HepG2 (cell line): ENCODE measurements around the gene SMURF1. TPM values are rescaled to one million over a fixed set of nuclear protein-coding genes. Genes with fewer than 3 reads are reported as not detected.

Source experiments
- ATAC-seq: fragments of 200-7000 bp; cut with Tn5 transposase; 3 replicates; pipeline ENCODE4 v1.9.1; 2020; ENCODE audit warnings: mild to moderate bottlenecking, moderate library complexity
- BruUV-seq: library from RNA; stranded (reverse); fragments of 400-500 nt; replicated peaks from 2 replicates; lab custom pipeline; 2021; lab: Mats Ljungman, UMichigan
- CTCF ChIA-PET: fragments of 300-600 bp; formaldehyde crosslinking; extraction: SDS; loops from one replicate; lab custom pipeline; 2021; ENCODE audit warnings: low total read pairs, inconsistent platforms, low intra/inter-chr PET ratio; lab: Yijun Ruan, JAX
- POLR2A ChIA-PET: fragments of 350-600 bp; sonication (Branson Sonifier 250); formaldehyde crosslinking; loops from one replicate; lab custom pipeline; 2020; ENCODE audit warnings: antibody characterized with exemption, inconsistent platforms; lab: Yijun Ruan, JAX
- DNase-seq: peaks from one replicate; pipeline ENCODE4 v3.0.0-alpha.2; 2015; ENCODE audit warnings: low spot score
- FAIRE-seq: peaks from 3 replicates; lab custom pipeline; 2011; peaks lifted over from hg19 to GRCh38; lab: Jason Lieb, UNC
- H2AFZ ChIP-seq: one replicate; pipeline ENCODE4 v1.6.1; 2011; ENCODE audit warnings: low read length, inconsistent platforms
- H3K27ac ChIP-seq: fragments of 300-600 bp; 3 replicates; pipeline ENCODE4 v1.8.0; 2011; ENCODE audit warnings: mixed run types, mild to moderate bottlenecking, mixed read lengths, low read length, inconsistent platforms; ENCODE audit not compliant: insufficient read depth; ENCODE audit errors: extremely low read length
- H3K27me3 ChIP-seq, 2 experiments: fragments of 200-600 bp in 1 of 2; 2 replicates in 1 of 2; 3 replicates in 1 of 2; pipeline versions ENCODE4 v1.6.0 to v1.8.0; 2011; ENCODE audit warnings: low read length in 2 of 2, mild to moderate bottlenecking in 2 of 2, moderate library complexity in 2 of 2, inconsistent platforms in 1 of 2; ENCODE audit not compliant: insufficient read depth in 2 of 2, control insufficient read depth in 1 of 2
- H3K36me3 ChIP-seq, 2 experiments: fragments of 200-600 bp in 1 of 2; replicated peaks in 1 of 2; 2 replicates in 1 of 2; 3 replicates in 1 of 2; pipeline versions ENCODE4 v1.5.1 to v1.8.0; 2011; ENCODE audit warnings: low read length in 2 of 2, inconsistent platforms in 1 of 2; ENCODE audit not compliant: insufficient read depth in 2 of 2, control insufficient read depth in 1 of 2
- H3K4me1 ChIP-seq: 2 replicates; pipeline ENCODE4 v1.5.1; 2012; ENCODE audit warnings: low read length, inconsistent platforms; ENCODE audit not compliant: insufficient read depth
- H3K4me2 ChIP-seq: 2 replicates; pipeline ENCODE4 v1.6.0; 2011; ENCODE audit warnings: low read depth, low read length, inconsistent platforms
- H3K4me3 ChIP-seq, 3 experiments: fragments of 200-600 bp in 1 of 3; sonication (generic), shearing (Covaris generic) in 1 of 3; replicated peaks in 1 of 3; 2 replicates each; pipeline ENCODE4 v1.5.1; 2011 to 2016; ENCODE audit warnings: low read length in 3 of 3, inconsistent platforms in 2 of 3, low read depth in 2 of 3, mild to moderate bottlenecking in 2 of 3, control low read depth in 1 of 3, mixed read lengths in 1 of 3; ENCODE audit not compliant: insufficient read depth in 1 of 3
- H3K79me2 ChIP-seq: one replicate; pipeline ENCODE4 v1.6.1; 2011; ENCODE audit warnings: low read length, inconsistent platforms; ENCODE audit not compliant: insufficient read depth
- H3K9ac ChIP-seq: 2 replicates; pipeline ENCODE4 v1.6.0; 2011; ENCODE audit warnings: mild to moderate bottlenecking, low read depth, low read length, inconsistent platforms; ENCODE audit not compliant: insufficient read depth
- H3K9me3 ChIP-seq: 2 replicates; pipeline ENCODE4 v1.5.1; 2012; ENCODE audit warnings: mild to moderate bottlenecking, low read length
- H4K20me1 ChIP-seq: 2 replicates; pipeline ENCODE4 v1.6.0; 2011; ENCODE audit warnings: inconsistent platforms, mild to moderate bottlenecking, low read length, moderate library complexity; ENCODE audit not compliant: insufficient read depth
- HDAC2 ChIP-seq: sonication (generic); formaldehyde crosslinking; IDR thresholded peaks from 2 replicates; pipeline ENCODE4 v1.4.0; 2020; ENCODE audit warnings: missing genetic modification reagents
- HOXA5 ChIP-seq: sonication (generic); formaldehyde crosslinking; IDR thresholded peaks from 2 replicates; pipeline ENCODE4 v1.4.0; 2020; ENCODE audit warnings: missing genetic modification reagents
- LCORL ChIP-seq, 2 experiments: fragments of 450-650 bp in 1 of 2; sonication (generic) in 1 of 2; formaldehyde crosslinking in 1 of 2; IDR thresholded peaks; 2 replicates each; pipeline versions ENCODE4 v1.5.0 to v1.6.1; 2017 to 2020; ENCODE audit warnings: antibody characterized with exemption in 1 of 2, missing genetic modification reagents in 1 of 2
- MEIS2 ChIP-seq: sonication (generic); formaldehyde crosslinking; IDR thresholded peaks from 2 replicates; pipeline ENCODE4 v1.9.0; 2021; ENCODE audit warnings: mild to moderate bottlenecking, missing genetic modification reagents
- RBAK ChIP-seq: sonication (generic); formaldehyde crosslinking; IDR thresholded peaks from 2 replicates; pipeline ENCODE4 v1.5.1; 2020; ENCODE audit warnings: mild to moderate bottlenecking, missing genetic modification reagents
- RXRA ChIP-seq: sonication (generic); formaldehyde crosslinking; IDR thresholded peaks from 2 replicates; pipeline ENCODE4 v1.5.1; 2020; ENCODE audit warnings: missing genetic modification reagents
- SRSF9 ChIP-seq: fragments of 200-400 bp; formaldehyde crosslinking; IDR thresholded peaks from 2 replicates; pipeline ENCODE4 v1.6.1; 2018; ENCODE audit warnings: borderline replicate concordance, mild to moderate bottlenecking, low read depth, low read length; ENCODE audit not compliant: insufficient read depth, poor library complexity, severe bottlenecking
- TBX2 ChIP-seq: sonication (generic); formaldehyde crosslinking; IDR thresholded peaks from 2 replicates; pipeline ENCODE4 v1.5.0; 2020; ENCODE audit warnings: missing genetic modification reagents, mild to moderate bottlenecking, borderline replicate concordance
- TEAD3 ChIP-seq: optimal IDR thresholded peaks from 2 replicates; pipeline ENCODE3; 2016; ENCODE audit warnings: borderline replicate concordance
- TEF ChIP-seq: sonication (generic); formaldehyde crosslinking; IDR thresholded peaks from 2 replicates; pipeline ENCODE4 v1.5.0; 2020; ENCODE audit warnings: missing genetic modification reagents
- TRIM22 ChIP-seq: fragments of 450-650 bp; IDR thresholded peaks from 2 replicates; pipeline ENCODE4 v1.6.1; 2017
- ZNF138 ChIP-seq: sonication (generic); formaldehyde crosslinking; IDR thresholded peaks from 2 replicates; pipeline ENCODE4 v1.5.0; 2020; ENCODE audit warnings: mild to moderate bottlenecking, low read depth, missing genetic modification reagents
- ZNF230 ChIP-seq: sonication (generic); formaldehyde crosslinking; IDR thresholded peaks from 2 replicates; pipeline ENCODE4 v1.4.0; 2020; ENCODE audit warnings: mild to moderate bottlenecking, missing genetic modification reagents
- ZNF501 ChIP-seq: sonication (generic); formaldehyde crosslinking; IDR thresholded peaks from 2 replicates; pipeline ENCODE4 v1.5.1; 2020; ENCODE audit warnings: mild to moderate bottlenecking, moderate library complexity, missing genetic modification reagents
- ZNF558 ChIP-seq: sonication (generic); formaldehyde crosslinking; IDR thresholded peaks from 2 replicates; pipeline ENCODE4 v1.9.0; 2022; ENCODE audit warnings: mild to moderate bottlenecking, missing genetic modification reagents, borderline replicate concordance
- ZNF605 ChIP-seq: sonication (generic); formaldehyde crosslinking; IDR thresholded peaks from 2 replicates; pipeline ENCODE4 v1.8.0; 2022; ENCODE audit warnings: mild to moderate bottlenecking, missing genetic modification reagents
- ZNF841 ChIP-seq: sonication (generic); formaldehyde crosslinking; IDR thresholded peaks from 2 replicates; pipeline ENCODE4 v1.8.1; 2023; ENCODE audit warnings: missing genetic modification reagents, borderline replicate concordance
- ZSCAN12 ChIP-seq: sonication (generic); formaldehyde crosslinking; IDR thresholded peaks from 2 replicates; pipeline ENCODE4 v1.9.0; 2021; ENCODE audit warnings: mild to moderate bottlenecking, missing genetic modification reagents
- WGBS: methylation state at CpG from one replicate; pipeline ENCODE4 v1.1.6; 2017; ENCODE audit warnings: low lambda C conversion rate; 5-methylcytosine and 5-hydroxymethylcytosine counted together
- in situ Hi-C: cut with HindIII; loops from 2 replicates; pipeline ENCODE4 v1.10.0; 2017; ENCODE audit warnings: low pct_unique_long_range_greater_than_20kb; ENCODE audit not compliant: extremely low pct_ligation_motif_present
- intact Hi-C: fragments of 100-400 bp; cut with micrococcal nuclease; formaldehyde crosslinking; loops from one replicate; pipeline ENCODE4 v1.10.0; 2022; ENCODE audit not compliant: unreplicated experiment
- polyA plus RNA-seq, 8 experiments: library from polyadenylated mRNA; depleted of rRNA in 3 of 8; stranded (reverse) in 7 of 8; unstranded in 1 of 8; fragments of >200 nt; fragmentation: Illumina TruSeq in 4 of 8; extraction: Trizol in 4 of 8; gene quantifications; 2 replicates each; pipeline versions ENCODE4 v1.2.1 to v1.2.3, GENCODE V29; 2011 to 2016; ENCODE audit warnings: low read depth in 4 of 8, missing spikeins in 1 of 8, mixed read lengths in 1 of 8; ENCODE audit not compliant: insufficient read depth in 1 of 8
- total RNA-seq, 5 experiments: library from RNA; depleted of rRNA; stranded (reverse); fragments of >200 nt; fragmentation: Illumina TruSeq; extraction: Trizol; gene quantifications; 2 replicates each; pipeline ENCODE4 v1.2.3, GENCODE V29; 2016; ENCODE audit warnings: low read depth in 1 of 5
- TF ChIP-seq, protein P1 (sequence below): sonication (generic); formaldehyde crosslinking; IDR thresholded peaks from 2 replicates; pipeline ENCODE4 v1.5.0; 2020; ENCODE audit warnings: mild to moderate bottlenecking, low read depth, missing genetic modification reagents, borderline replicate concordance
- TF ChIP-seq, protein P2 (sequence below): IDR thresholded peaks from 2 replicates; pipeline ENCODE4 v1.6.1; 2016; ENCODE audit warnings: control low read depth

The SMURF1 gene
- total and polyA plus RNA-seq, 2 of the 13 experiments (the other 11 are each of a cell fraction or from before 2014, with no cell fraction given) = 8.3 to 11.1 TPM

DNA sequence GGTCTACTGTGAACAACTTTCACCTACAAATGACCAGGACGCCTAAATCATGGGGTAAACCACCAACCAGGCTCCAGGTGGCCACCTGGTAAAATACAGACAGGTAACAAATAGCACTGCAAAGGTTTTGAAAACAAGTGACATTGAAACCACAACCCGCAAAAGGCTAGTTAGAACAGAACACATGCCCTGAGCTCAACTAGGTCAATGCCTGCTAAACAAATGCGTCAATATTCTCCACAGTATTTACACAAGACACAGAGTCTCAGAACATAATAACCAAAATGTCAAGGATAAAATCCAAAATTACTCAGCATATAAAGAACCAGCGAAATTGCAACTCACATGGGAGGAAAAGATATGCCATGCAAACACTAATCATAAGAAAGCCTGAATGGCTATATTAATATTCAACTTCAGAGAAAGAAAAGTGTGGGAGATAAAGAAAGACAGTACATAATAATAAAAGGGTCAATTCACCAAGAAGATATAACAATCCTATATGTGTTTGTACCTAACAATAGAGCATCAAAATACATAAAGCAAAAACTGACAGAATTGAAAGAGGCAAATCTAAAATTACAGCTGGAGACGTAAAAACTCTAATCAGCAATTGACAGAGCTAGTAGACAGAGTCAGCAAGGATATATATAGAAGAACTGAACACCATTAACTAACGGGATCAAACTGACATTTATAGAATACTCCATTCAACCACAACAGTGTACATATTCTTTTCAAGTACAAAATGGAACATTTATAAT, 47.6 kb downstream of the SMURF1 start (continued):
- TF ChIP-seq RBAK (CRISPR knock-in tag) (peak; percentile 86), LCORL (IDR thresholded peaks at IDR 0.05) (no peak), LCORL (CRISPR knock-in tag; IDR thresholded peaks at IDR 0.05) (0 out of 2 replicates have a peak, but pooled peaks have one; percentile 19), ZNF138 (CRISPR knock-in tag) (no peak), TEF (no peak)

GRCh38 chr7:99095698-99096097, 48.2 kb downstream of the SMURF1 start:
- intact Hi-C loops (loop anchor here (5.0 kb wide), 2 partner anchors 47 to 117 kb away; partner anchors contain the start of gene SMURF1), in situ Hi-C loops (loop anchor here (5.0 kb wide), 1 partner anchor 47 kb away; the partner anchor contains the start of gene SMURF1)
- ATAC-seq = no peak
- ChIA-PET POLR2A (interaction anchor here (1.1 to 1.8 kb wide), 4 partner anchors 14 to 116 kb away, joined by 3 to 6 read pairs (median 4); no protein-coding TSS in a partner anchor), CTCF (no interaction called here)
- no peaks in the 10 kb centered on the region for H3K27me3 ChIP-seq
- WGBS = 83% methylated on average over 2 of the region's 3 CpGs
- no peak overlapping the region for H2AFZ ChIP-seq
- H3K9me3 ChIP-seq = no peaks in the 10 kb centered on the region
- H3K4me3 ChIP-seq = no peak overlapping the region
- peak overlapping the region; percentile 50 for H3K9ac ChIP-seq
- FAIRE-seq = no peak
- peaks cover 81% of the 10 kb centered on the region for H3K79me2 ChIP-seq
- BruUV-seq = no TSS peak
- H3K36me3 ChIP-seq = no peaks in the 10 kb centered on the region
- DNase-seq = no peak
- peak overlapping the region; percentile 98 for H3K27ac ChIP-seq
- peak overlapping the region; percentile 59 for H3K4me2 ChIP-seq
- peaks cover 85% of the 10 kb centered on the region for H3K4me1 ChIP-seq
- H4K20me1 ChIP-seq = no peaks in the 10 kb centered on the region
- TF ChIP-seq ZNF605 (CRISPR knock-in tag) (no peak), TEAD3 (CRISPR knock-in tag) (peak; percentile 3), ZNF841 (CRISPR knock-in tag) (no peak), HOXA5 (no peak), RXRA (CRISPR knock-in tag) (no peak), SRSF9 (no peak), HDAC2 (CRISPR knock-in tag) (no peak), ZNF558 (CRISPR knock-in tag) (no peak), TBX2 (CRISPR knock-in tag) (no peak), ZNF230 (CRISPR knock-in tag) (no peak), TRIM22 (no peak), ZSCAN12 (no peak), ZNF501 (CRISPR knock-in tag) (0 out of 2 replicates have a peak, but pooled peaks have one; percentile 24), MEIS2 (no peak)
- TF ChIP-seq, protein P1, sequence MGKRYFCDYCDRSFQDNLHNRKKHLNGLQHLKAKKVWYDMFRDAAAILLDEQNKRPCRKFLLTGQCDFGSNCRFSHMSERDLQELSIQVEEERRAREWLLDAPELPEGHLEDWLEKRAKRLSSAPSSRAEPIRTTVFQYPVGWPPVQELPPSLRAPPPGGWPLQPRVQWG (CRISPR knock-in tag) = no peak
- TF ChIP-seq, protein P2, sequence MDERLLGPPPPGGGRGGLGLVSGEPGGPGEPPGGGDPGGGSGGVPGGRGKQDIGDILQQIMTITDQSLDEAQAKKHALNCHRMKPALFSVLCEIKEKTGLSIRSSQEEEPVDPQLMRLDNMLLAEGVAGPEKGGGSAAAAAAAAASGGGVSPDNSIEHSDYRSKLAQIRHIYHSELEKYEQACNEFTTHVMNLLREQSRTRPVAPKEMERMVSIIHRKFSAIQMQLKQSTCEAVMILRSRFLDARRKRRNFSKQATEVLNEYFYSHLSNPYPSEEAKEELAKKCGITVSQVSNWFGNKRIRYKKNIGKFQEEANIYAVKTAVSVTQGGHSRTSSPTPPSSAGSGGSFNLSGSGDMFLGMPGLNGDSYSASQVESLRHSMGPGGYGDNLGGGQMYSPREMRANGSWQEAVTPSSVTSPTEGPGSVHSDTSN (CRISPR knock-in tag) = no peak
